Nephron progenitor cell (in vitro differentiated cells): ENCODE data around the gene KITLG.

ENCODE experiments used
- DNase-seq: peaks from one replicate; pipeline ENCODE4 v3.0.0; 2021
- H3K27ac Mint-ChIP-seq: 2 replicates; pipeline ENCODE4 v1.8.0; 2021; ENCODE audit warnings: mild to moderate bottlenecking, moderate library complexity, mixed read lengths
- H3K27me3 Mint-ChIP-seq: 2 replicates; pipeline ENCODE4 v1.8.0; 2021; ENCODE audit warnings: mild to moderate bottlenecking, low read depth, mixed read lengths; ENCODE audit not compliant: poor library complexity
- H3K36me3 Mint-ChIP-seq: 2 replicates; pipeline ENCODE4 v1.8.0; 2021; ENCODE audit warnings: low read depth, mixed read lengths
- H3K4me1 Mint-ChIP-seq: 2 replicates; pipeline ENCODE4 v1.8.0; 2021; ENCODE audit warnings: mixed read lengths
- H3K4me3 Mint-ChIP-seq: 2 replicates; pipeline ENCODE4 v1.8.0; 2021; ENCODE audit warnings: mild to moderate bottlenecking, moderate library complexity, mixed read lengths
- H3K9me3 Mint-ChIP-seq: 2 replicates; pipeline ENCODE4 v1.8.0; 2021; ENCODE audit warnings: mild to moderate bottlenecking, moderate library complexity, mixed read lengths
- CTCF ChIP-seq: fragments of 200-600 bp; sonication (generic); IDR thresholded peaks from 2 replicates; pipeline ENCODE4 v1.5.0; 2021; ENCODE audit warnings: antibody characterized with exemption

KITLG gene

GRCh38 chr12:88544991-88545980 lies 35.0 kb downstream of the KITLG start:
- H3K4me3 Mint-ChIP-seq, result no peak overlapping the region
- H3K27ac Mint-ChIP-seq, result peak overlapping the region; percentile 52
- H3K9me3 Mint-ChIP-seq, result no peaks in the 10 kb centered on the region
- no peak for TF ChIP-seq CTCF
- no peak for DNase-seq
- peaks cover 24% of the 10 kb centered on the region for H3K4me1 Mint-ChIP-seq
- H3K36me3 Mint-ChIP-seq, result no peaks in the 10 kb centered on the region
- H3K27me3 Mint-ChIP-seq, result no peaks in the 10 kb centered on the region

- Mint-ChIP-seq H3K36me3 (no peaks in the 10 kb centered on the region), H3K27me3 (no peaks in the 10 kb centered on the region), H3K27ac (no peak overlapping the region), H3K4me1 (peaks cover 2% of the 10 kb centered on the region), H3K4me3 (no peak overlapping the region), H3K9me3 (no peaks in the 10 kb centered on the region)
- DNase-seq, result no peak
- no peak for TF ChIP-seq CTCF
Observed at GRCh38 chr12:88539893-88540292, 40.4 kb downstream of the KITLG start.

GRCh38 chr12:88538697-88539096 lies 41.6 kb downstream of the KITLG start:
- Mint-ChIP-seq H3K4me1 (no peaks in the 10 kb centered on the region), H3K9me3 (no peaks in the 10 kb centered on the region), H3K4me3 (no peak overlapping the region), H3K36me3 (no peaks in the 10 kb centered on the region), H3K27ac (no peak overlapping the region), H3K27me3 (no peaks in the 10 kb centered on the region)
- no peak for DNase-seq
- TF ChIP-seq CTCF, result no peak

- TF ChIP-seq CTCF, result no peak
- H3K27ac Mint-ChIP-seq, result no peak overlapping the region
- DNase-seq, result no peak
- H3K4me3 Mint-ChIP-seq, result no peak overlapping the region
- no peaks in the 10 kb centered on the region for H3K4me1 Mint-ChIP-seq
- H3K9me3 Mint-ChIP-seq, result no peaks in the 10 kb centered on the region
- no peaks in the 10 kb centered on the region for H3K27me3 Mint-ChIP-seq
- H3K36me3 Mint-ChIP-seq, result no peaks in the 10 kb centered on the region
Observed at GRCh38 chr12:88538250-88538649, 42.0 kb downstream of the KITLG start.

- Mint-ChIP-seq H3K27ac (no peak overlapping the region), H3K27me3 (no peaks in the 10 kb centered on the region), H3K9me3 (no peaks in the 10 kb centered on the region), H3K4me1 (peaks cover 8% of the 10 kb centered on the region), H3K4me3 (no peak overlapping the region), H3K36me3 (peaks cover 7% of the 10 kb centered on the region)
- DNase-seq, result no peak
- no peak for TF ChIP-seq CTCF
Observed at GRCh38 chr12:88530868-88531267, 49.4 kb downstream of the KITLG start.
